COLO668 (cell line): ENCODE results near the gene PDE4D.

ENCODE experiments used
- DNase-seq: peaks from one replicate; lab custom pipeline; 2025; ENCODE audit not compliant: unreplicated experiment; lab: John Stamatoyannopoulos, UW

Gene PDE4D

DNA sequence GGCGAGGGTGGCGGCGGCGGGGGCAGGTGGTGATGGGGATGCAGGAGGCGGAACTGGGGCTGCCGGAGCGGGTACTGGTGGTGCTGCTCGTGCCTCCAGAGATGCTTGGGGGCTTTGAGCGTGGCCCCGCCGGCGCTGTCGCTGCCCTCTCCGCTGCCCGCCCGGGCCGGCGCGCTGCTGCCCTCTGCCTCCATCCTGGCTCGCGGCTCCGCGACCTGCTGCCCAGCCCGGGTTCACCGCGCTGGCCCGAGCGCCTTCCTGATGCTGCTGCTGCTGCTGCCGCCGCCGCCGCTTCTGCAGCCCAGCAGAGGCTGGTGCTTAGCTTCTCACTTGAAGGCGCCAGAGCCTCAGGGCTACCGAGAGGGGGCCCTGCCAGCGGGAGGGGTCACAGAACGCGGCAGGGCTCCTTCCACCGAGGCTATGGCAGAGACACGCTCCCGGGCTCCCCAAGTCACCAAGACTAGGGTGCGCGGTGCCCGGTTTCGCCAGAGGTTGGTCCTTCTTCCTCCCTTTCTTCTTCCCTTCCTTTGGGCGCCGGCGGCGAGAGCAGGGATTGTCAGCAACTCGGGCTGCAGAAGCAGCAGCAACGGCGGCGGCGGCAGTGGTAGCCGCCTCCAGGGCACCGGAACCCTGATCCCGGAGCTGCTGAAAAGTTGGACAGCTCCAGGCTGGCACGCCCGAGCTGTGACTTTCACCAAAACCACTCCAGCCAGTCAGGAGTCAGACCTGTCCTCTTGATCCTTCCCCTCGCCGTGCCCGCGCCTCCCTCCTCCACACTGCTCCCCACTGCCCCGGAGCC, at the start of gene PDE4D:
TSS of gene PDE4D (minus strand) at position 298 of the 799 bp plus-strand sequence.
- peak; percentile 50 for DNase-seq

DNA sequence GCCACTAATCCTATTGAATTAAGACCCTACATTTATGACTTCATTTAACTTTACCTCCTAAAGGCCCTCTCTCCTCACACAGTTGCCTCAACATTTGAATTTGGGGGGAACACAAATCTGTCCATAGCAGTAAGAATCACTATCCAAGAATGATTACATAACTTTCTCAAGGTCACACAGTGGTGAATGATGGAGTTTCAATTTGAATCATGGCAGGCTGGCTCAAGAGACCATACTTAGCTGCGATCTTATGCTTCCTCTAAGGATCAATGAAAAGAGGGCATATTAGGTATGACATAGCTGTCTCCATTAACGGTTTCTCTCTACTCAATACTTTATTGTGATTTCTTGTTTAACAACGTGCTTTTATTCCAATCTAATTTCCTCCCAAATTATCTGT, 44.1 kb upstream of the PDE4D start:
- no peak for DNase-seq

DNA sequence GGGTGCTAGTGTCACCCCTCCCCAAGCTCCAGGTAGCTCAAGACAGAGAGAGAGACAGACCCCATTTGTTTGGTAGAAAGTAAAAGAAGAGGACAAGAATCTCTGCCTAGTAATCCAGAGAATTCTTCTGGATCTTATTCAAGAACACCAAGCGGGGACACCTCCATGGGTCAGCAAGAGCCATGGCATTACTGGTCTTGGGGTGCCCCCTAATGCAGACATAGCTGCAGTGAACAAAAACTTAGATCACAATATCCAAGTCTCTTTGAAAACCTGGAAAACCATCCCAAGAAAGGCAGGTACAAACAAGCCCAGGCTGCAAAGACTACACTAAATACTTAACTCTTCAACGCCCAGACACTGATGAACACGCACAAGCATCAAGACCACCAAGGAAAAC, 29.9 kb upstream of the PDE4D start:
- no peak for DNase-seq

DNA sequence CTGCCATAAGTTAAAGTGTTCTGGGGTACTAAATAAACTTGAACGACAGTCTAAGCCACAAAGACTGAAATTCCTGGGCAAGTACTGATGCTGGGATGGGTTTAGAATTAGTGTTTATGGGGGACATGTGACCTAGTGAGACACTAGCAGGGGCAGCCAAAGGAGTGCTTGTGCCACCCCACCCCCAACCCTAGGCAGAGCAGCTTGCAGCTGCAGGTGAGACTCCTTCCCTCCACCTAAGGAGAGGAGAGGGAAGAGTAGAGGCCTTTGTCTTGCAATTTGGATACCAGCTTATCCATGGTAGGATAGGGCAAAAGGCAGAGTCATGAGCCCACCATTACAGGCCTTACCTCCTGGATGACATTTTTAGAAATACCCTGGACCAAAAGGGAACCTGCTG, 28.7 kb upstream of the PDE4D start:
- DNase-seq, result no peak

DNA sequence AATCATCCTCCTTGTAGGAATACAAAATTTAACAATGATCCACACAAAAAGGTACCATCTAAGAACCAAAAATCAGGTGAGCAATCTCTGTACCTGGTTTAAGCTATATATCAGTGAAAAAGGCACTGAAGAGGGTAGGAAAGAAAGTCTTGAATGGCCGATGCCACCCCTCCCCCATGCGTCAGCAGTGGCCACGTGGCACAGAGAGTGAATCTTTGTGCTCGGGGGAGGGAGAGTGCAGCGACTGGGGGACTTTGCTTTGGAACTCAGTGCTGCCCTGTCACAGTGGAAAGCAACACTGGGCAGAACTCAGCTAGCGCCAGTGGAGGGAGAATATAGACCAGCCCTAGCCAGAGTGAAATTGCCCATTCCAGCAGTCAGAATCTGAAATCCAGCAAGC, 28.3 kb upstream of the PDE4D start:
- DNase-seq, result no peak

DNA sequence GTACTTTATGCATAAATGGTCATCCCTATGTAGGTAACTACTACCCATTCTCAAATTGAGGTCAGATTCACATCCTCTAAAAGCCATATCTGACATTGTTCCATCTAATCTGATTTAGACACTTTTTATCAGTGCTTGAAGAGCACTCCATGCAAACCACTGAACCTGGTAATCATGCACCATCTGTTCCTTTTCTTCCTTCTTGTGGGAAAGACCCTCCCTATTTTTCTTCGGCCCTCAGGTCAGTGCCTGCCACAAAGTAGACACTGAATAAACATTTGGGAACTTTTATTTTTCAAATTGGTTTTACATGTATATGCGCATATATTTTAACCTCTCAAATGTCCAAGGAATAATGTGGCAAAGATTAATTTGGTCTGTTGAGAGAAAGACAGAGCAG, 26.0 kb upstream of the PDE4D start:
- DNase-seq, result no peak

DNA sequence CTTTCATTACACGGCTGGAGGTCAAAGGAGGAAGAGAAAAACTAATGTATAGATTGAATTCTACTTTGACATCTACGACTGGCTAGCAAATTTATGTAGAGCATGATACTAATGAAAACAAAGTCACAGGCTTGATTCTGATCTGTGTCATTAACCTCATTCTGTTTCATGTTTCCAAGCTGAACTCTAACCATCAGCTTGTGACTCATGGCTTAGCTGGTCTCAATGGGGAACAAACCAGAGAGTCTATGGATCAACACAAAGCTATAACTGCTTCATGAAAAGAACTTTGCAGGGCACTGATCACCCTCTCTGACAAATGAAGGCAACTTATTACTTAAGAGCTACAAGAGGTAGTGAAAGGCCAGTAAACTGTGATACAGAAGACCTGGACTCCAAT, 23.6 kb upstream of the PDE4D start:
- no peak for DNase-seq

DNA sequence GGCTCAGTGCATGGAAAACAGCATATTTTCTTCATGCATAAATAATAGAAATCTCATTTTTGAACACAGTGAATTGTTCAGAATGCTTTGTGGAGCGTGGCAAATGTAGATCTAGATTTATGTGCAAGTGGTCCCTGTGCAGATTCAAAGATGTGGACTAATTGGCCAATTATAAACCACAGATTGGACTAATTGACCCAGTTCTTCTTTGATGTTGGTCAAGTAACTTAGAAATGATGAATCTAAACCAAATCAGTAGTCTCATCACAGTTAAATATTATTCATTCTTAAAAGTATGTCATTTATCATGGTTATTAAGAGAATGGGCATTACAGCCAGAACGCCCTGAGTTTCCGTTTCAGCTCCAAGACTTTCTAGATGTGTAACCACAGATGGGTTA, 11.7 kb upstream of the PDE4D start:
- no peak for DNase-seq

DNA sequence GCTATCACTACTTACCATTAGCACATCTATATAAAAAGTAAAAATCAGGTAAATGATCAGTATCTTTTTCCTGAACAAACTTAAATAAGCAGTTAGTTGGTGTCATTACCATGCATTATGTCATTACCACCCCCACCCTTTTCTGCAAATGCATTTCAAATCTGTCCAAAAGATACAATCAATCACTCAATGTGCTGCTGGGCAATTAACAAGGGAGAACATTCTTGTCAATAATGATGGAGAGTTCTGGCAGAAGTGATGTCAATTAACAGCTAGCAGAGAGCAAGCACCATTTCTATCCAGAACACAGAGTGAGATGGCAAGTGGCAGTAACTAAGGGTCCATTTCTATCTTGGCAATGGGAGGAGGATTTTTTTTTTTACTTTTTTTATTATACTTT, 3.5 kb upstream of the PDE4D start:
- DNase-seq, result no peak

DNA sequence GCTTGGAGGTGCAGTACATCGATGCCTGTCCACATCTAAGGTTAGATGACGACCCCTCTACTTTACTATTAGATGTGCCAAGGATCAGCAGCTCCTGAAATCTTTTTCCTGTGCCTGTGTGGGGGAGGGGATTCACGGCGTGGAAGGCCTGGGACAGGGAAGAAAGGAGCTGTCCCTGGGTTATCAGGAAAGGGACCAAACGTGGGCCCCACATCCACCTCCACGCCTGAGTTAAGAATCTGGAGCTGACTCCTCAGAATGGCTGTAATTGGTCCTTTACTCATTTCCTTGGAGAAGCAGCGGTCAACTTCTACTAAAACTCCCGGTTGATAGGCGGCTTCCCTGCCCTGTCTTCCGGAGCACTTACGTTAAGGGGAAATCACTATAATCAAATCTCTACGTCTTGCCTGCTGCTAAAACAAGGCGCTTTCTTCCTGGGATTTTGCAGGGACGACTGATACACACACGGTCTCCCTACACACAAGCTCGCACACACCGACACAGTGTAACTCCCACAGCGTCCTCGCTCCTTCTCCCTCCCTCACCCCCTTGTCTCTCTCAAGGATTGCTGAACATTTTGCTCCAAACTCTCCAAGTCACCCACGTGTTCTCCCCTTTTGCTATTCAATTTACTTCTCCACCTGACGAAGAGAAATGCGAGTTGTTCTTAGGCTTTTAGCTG, 1.4 kb downstream of the PDE4D start:
- no peak for DNase-seq

DNA sequence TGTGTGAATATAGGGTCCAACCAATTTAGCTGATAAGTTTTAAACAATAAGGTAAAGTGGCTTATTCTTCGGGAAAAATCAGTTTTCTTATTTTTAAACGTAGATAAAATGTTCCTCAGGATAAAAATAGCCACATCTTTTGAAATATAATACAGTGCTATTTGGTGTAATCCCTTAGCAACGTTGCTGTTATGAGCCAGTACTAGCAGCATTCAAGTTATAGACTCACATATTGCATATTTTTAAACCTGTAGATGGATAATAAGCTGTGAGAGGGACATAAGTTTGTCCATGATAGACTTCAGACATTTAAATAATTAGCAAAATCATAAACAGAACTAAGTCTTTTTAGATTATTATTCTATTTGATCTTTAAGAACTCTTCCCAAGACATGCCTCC, 6.3 kb downstream of the PDE4D start:
- DNase-seq, result no peak

DNA sequence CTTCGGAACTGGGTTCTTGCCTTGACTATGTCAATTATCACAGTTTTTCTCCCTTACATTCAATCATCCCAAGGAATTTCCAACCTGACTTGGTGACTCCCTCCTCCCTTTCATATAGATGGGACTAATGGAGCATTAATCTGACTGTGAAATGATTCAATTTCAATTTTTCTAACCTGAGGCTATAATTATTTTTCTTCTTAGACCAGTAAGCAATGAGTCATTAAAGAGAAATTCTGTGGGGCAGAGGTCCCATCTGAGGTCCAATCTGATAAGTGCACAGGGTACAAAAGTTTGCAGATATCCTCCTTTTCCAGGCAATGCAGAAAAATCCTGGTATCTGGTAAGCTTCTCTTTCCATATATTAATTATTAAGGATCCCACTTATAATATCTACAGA, 18.9 kb downstream of the PDE4D start:
- no peak for DNase-seq

DNA sequence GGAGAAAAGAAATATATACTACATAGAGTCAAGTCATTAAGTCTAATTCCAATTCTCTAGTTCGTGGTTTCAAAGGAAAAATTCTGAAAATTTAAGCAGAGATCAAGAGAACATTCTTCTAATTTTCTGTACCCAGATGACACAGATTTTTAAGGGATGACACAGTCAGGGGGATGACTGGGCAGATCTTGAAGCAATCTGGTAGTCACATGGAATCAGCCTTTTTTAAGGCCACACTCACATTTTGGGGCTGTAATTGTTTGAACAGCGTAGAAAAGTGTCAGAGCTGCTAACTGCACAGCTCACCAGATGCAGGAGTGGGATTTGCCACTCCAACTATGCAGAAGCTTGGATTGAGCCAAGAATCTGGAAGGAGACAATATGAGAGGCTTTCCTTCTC, 20.4 kb downstream of the PDE4D start:
- DNase-seq, result no peak

DNA sequence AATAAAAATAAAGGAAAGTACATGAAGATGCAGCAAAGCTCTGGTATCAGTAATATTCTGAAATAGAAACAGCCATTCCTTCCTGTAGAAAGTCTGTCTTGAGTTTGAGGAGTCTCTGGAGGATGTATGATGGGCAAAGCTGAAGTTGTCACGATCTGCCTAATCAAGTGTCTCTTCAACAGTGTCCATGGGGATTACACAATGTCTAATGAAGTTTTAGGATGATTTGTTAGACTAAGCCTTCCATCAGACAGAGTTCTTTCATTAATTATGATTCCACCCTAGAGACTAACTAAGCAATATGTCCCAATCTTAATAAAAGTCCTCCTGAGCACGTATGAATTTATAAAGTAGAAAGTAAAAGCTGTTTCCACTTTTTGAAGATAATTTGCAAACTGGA, 26.9 kb downstream of the PDE4D start:
- no peak for DNase-seq

DNA sequence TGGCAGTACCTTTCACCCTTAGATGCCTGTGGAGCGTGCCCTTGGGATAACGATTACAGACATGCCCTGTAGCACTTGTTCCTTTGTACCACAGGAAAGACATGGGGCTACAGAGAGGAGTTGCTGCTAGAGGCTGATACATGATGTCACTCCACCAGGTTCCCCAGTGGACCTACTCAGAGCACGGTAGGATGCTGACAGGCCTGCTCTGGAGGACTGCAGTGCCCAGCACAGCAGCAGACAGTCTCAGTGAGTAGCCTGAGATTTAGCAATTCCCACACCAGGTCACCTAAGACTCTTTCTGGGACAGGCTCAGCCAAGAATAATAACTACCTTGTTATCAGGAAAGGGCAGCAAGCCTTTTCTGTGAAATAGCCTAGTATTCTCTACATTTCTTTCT, 28.8 kb downstream of the PDE4D start:
- no peak for DNase-seq

DNA sequence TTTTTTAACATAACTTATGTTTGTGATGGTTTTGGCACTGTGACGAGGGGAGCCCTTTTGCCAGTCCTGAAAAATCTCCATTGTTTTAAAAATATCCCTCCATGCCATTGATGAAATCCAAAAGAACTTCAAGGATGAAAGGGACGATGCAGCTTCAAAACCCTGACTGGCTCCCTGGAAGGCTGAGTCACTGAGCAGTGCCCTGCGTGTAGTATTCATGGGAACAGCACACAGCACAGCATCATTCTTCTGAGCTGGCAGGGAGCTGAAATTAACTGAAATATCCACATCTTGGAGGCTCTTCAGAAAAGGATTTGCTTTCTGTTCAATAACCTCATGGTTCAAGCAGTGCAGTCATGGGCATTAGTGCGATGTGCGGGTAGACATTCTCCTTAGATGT, 29.7 kb downstream of the PDE4D start:
- no peak for DNase-seq

DNA sequence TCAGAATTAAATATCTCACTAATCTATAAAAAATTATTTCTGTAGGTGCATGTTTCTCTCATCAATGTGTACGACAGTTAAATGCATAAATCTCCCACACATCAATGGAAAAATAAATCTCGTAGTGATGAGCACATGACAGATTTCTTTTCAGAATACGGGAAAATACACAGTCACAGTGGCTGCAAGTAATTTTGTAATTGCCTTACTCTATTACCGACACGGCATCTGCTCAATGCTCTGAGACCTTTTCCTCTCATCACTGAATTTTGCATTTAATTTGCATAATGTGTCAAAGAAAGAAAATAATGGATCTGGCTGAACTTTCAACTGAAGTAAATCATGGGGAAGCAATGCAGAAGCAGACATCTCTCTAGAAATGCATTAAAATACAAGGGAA, 37.2 kb downstream of the PDE4D start:
- no peak for DNase-seq

DNA sequence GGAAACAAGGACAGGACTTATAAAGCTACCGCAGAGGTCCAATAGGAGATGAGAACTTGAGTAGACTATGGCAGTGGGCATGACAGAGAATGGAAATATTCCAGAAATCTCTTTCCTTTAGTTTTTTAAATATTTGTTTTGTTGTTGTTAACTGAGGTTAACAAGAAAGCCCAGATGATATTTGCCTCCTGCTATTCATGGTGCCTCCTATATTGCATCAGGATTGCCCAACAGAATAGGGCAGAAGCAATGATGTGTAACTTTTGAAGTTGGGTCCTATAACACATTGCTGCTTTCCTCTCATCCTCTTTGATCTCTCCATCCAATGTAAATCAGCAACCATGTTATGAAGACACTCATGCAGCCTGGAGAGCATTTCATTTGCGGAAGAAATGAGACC, 42.8 kb downstream of the PDE4D start:
- no peak for DNase-seq

DNA sequence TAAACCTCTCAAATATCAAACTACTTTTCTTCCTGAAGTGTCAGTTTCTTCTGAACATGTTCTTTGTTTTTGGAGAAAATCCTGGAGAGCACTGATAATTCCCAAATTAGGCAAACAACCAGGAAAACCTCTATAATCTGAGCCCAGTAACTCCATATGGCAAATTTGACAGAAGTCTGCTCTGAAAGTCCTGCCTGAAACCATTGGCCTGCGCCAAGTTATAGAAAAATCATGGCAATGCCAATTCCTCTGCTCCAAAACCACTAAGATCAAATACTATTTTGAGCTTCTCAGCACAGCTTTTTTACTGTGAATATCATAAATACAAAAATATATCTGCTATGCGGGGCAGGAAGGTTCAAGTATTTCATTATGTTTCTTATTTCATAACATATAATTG, 45.9 kb downstream of the PDE4D start:
- no peak for DNase-seq

DNA sequence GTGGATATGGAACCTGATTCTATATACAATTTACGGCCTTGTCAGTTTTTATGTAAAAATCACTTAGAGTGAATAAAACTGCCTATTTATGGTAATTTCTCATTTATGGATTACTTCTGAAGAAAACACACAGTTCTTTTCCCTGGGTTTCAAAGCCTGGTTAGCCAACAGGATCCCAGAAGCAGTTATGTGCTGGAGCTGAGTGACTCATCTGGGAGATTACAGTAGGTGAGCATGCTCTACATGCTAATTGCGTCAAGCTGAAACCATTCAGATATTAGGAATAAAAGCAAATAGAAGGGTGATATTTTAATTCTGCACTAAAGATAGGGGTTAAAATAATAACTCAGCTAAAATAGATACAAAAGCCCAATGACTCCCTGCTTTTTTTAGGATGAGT, 47.8 kb downstream of the PDE4D start:
- DNase-seq, result no peak

DNA sequence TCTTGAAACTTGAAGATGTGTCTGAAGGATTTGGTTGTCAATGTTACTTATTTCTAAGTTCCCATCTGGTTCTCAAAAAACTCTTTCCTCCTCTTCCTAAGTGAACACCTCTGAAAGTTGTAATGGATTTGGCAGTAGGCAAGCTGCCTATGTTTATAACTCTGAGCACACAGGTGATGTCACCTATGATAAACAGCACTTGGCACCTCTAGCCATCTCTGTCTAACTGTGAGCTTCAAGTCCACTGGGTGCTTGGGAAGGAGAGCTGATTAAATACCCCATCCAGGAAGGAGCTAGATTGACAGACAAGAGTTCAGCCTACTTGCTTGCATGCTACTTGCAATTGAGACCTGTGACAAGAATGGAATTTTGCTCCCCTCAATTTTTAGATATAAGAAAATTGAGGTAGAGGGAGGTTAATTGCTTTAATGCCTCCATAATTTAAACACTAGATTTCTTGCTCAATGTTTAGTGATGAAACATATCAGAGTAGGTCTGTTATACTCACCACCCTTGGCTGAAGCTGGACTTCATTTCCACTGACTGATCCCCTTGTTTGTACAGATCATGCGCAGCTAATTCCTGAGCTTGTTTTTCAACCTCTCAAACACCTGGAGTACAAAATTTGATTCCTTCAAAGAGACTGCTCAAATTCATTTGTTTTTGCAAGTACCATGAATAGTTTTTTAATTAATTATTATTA, 49.9 kb downstream of the PDE4D start:
- no peak for DNase-seq

DNA sequence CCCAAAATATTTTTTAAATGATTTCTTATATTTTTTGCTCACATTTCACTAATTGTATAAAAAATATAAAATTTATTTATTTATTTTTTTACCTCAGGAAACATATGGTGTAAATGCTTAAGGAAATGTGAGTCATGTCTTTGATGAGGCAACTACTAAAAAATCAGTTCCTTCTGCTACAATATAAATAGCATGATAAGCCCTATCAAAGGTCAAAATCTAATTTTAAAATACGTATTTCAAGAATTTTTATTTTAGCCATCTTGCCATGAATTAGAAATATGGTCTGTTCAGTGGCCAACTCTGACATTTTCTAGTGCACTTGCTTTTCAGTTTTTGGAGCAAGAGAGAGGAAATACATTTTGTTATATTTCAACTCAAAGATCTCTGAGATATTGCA, 50.5 kb downstream of the PDE4D start:
- DNase-seq, result no peak
